HG02884 (cell line): Measurements from ENCODE around the gene NFIC.
"Not testable (repeated sequence)": the region's sequence is repeated elsewhere in the genome, so short reads cannot be mapped to it uniquely, and the experiment has no call there.

Experiments
- ATAC-seq: cut with Tn5 transposase; IDR thresholded peaks from one replicate; pipeline ENCODE4 v1.9.1; 2021; ENCODE audit warnings: mild to moderate bottlenecking, moderate library complexity; ENCODE audit not compliant: unreplicated experiment

The NFIC gene

GRCh38 chr19:3506384-3507340 is 140.3 kb downstream of the NFIC start:
- ATAC-seq, result no peak

GRCh38 chr19:3507371-3508120 is 141.2 kb downstream of the NFIC start:
- no peak for ATAC-seq

DNA sequence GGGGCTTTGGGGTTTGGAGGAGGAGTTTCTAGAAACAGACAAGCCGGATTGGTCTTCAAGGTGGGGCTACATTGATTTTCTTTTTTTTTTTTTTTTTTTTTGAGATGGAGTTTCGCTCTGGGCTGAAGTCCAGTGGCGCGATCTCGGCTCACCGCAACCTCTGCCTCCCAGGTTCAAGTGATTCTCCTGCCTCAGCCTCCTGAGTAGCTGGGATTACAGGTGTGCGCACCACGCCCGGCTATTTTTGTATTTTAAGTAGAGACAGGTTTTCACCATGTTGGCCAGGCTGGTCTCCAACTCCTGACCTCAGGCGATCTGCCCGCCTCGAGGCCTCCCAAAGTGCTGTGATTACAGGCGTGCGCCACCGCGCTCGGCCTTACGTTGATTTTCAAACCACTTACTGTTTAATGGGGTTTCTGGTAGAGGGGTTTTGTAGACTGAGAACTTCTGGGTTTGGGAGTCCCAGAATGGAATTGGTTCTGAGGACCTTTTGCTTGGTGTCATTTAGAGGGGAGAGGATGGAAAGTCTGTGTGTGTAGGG is 141.8 kb downstream of the NFIC start:
- ATAC-seq, result not testable (repeated sequence)

GRCh38 chr19:3508771-3509535 is 142.6 kb downstream of the NFIC start:
- no peak for ATAC-seq

GRCh38 chr19:3509566-3509989 is 143.2 kb downstream of the NFIC start:
- ATAC-seq, result no peak

- ATAC-seq, result no peak
Measured at GRCh38 chr19:3510727-3511126, 144.3 kb downstream of the NFIC start.

- ATAC-seq, result no peak
Measured at GRCh38 chr19:3511506-3512251, 145.3 kb downstream of the NFIC start.

DNA sequence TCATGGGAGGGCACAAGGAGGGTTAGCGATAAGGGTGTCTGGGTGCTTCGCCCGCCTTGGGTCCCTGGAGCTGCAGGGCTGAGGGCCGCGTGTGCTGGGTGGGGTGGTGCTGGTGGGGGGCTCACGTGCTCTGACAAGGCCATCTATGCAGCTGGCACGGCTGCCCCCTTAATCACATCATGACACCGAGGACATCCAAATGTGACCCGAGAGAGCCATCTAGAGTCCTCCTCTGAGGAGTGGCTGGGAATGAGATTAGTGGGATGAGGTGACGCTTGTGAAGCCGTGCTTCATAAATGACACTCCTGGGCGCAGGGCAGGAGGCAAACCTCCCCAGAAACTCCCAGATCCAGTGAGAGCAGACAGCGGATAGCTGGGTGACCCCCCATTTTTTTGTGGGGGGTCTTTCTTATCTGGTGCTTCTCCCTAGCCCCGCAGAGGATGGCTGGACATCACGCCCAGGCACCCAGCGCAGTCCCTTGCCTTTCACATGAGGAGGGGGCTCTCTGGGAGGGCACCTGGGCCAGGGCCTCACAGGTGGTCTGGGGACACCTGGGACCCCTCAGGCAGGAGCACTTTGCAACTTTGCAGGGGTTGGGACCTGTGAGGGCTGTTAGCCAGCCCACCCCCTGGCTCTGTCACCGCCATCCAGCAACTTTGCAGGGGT is 146.3 kb downstream of the NFIC start:
- no peak for ATAC-seq

- ATAC-seq, result no peak
Measured at GRCh38 chr19:3513229-3514140, 147.1 kb downstream of the NFIC start.

DNA sequence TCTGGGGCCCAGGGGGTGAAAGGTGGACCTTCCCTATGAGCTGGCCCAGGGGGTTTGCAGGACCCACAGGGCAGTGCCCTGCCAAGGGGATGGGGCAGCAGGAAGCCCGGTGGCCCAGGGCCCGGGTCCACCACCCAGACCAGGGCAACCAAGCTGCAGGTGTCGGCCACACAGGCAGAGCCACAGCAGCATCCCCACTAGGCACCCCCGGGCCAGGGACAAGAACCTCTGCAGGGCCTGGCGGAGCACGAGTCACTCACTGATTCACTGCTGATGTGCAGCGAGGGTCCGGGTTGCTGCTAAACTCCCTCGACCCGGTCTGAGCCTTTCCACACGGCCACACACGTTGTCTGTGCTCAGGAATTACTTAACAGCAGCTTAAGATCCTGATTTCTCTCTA is 148.5 kb downstream of the NFIC start:
- no peak for ATAC-seq

DNA sequence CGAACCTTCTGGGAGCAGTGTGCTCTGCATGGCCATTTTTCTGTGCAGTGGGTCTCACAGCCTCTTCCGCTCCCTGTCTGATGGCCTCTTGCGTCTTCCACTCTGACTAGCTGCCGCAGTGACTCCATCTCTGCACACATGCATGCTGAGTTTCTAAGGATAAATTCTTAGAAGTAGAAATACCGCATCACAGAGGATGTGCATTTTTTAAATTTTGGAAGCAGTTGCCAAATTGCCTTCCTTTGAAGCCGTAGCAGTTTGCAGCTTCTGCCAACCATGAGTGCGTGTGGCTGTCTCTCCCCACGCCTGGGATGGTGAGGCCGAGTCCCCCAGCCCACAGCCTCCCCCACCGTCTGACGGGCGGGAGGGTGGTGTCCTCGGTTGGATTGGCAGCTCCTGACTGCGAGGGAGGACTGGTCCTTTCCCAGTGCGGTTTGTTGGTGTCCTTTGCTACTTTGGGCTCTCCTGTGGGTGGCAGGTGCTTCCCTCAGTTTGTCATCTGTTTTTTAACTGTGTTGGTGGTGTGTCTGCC is 149.6 kb downstream of the NFIC start:
- no peak for ATAC-seq

GRCh38 chr19:3516675-3517207 is 150.4 kb downstream of the NFIC start:
- ATAC-seq, result no peak

GRCh38 chr19:3517638-3518037 is 151.3 kb downstream of the NFIC start:
- ATAC-seq, result no peak

DNA sequence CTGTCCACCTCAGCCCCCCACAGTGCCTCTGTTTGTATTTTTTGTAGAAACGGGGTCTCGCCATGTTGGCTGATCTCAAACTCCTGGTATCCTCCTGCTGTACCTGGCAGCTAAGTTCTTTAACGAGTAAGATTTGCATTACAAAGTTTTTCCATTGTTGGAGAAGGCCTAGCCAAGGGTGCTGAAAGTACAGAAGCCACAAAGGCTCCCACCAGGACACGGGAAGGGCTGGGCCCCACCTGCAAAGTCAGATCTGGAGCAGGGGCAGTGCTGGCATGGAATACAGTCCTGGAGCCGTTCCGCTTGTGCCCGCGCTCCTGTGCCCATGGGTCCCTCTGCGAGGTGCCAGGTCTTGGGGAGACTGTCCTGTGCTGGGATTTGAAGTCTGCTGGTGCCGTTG is 151.9 kb downstream of the NFIC start:
- ATAC-seq, result no peak

DNA sequence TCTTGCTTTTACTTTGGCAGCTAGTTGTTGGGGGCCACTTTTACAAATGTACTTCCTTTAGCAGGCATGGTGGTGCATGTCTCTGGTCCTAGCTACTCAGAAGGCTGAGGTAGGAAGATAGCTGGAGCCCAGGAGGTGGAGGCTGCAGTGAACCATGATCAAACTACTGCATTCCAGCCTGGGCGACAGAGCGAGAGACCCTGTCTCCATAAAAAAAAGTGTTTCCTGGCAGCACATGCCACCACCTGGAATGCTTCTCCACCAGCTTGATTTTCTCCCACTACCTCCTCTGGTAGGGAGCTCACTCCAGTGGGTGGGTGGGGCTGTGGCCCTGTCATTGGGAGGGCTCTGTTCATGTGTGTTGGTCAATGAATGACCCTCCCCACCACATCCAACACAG is 152.3 kb downstream of the NFIC start:
- no peak for ATAC-seq
